ENCODE measurements around the gene FARS2.

The FARS2 gene

DNA sequence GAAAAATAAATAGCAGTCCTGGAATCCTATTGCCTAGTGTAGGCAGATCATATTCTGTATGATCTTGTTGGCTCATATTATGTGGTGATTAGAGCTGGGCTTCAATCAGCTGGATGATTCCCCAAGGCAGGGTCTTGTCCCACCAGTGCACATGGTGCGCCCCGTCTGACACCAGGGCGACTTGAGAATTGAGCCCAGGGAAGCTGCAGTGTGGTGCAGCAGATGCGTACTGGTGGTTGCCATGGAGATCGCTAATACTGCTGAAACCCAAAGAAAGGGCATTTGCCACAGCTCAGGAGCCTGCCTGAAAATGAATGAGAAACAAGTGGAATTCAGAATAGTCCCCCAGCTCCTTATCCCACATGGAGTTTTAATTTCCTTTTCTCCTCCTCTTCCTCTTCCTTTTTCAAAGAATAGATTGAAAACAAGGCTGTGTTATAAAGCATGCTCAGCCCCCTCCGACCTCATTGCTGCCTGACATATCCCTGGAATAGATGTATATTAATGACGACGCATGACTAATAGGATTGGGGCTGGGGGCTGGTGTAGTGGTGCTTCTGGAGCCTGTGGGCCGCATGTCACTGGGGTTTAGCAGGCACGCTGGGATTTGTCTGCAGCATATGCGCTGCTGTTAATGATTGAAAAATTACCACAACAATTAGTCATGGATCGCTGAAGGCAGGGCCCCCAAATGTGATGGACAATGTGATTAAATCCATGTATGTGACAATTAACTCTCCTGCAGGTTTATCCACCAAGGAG is 210.5 kb downstream of the FARS2 start:
- DNase-seq, result peak; percentile 38 to 64

DNA sequence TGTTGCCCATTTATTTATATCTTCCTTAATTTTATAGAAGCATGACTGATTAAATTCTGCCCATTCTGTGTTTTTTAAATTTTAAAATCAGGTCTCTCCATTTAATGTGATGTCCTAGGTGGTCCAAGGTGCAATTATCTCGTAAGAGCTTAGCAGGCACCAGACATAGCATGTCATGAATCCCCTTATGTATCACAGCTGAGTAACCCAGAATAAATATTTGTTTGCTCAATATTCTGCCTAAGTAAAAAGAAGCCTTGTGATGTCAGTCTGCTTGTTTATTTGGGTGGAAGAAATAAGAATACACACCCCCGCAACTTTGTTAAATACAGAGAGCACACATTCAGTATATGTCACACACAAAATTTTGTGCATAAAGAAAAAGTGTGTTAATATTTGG is 211.3 kb downstream of the FARS2 start:
- DNase-seq, result no peak

DNA sequence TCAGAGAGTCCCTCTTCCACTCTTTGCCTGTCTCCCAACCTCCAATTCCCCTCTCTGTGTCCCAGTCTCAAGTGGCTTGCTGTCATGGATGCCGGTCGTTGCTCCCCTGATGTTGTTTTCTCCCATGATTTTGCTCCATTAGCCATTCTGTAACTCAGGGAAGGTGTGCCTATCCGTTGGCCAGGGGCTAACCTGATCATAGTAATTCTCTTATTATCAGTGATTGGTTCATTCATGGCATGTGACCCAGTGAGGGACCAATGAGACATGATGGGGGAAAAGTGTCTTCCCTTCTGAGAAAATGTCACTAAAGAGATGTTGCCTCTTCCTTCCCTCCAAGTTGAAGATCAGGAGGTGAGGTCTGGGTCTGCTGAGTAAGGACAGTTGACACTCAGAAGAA is 214.5 kb downstream of the FARS2 start:
- no peak for DNase-seq

DNA sequence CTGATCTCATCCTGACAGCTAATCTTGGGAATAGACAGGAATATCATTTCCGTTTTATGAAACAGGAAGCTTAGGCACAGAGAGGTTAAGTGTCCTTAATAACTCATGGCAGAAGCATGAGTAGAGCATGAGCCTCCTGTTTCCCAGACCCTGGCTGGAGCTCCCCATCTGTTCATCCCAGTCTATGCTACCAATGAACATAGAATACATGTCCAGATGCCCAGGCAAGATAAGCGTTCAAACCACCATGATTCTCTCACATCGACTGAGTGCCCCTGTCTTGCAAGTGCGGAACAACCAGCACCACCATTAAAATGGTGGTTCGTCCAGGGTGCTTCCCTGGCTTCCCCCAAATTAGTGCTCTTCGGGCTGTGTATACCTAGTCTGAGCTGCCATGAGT is 217.1 kb downstream of the FARS2 start:
- peak in 1 of 2 experiments; percentile 67 for DNase-seq

DNA sequence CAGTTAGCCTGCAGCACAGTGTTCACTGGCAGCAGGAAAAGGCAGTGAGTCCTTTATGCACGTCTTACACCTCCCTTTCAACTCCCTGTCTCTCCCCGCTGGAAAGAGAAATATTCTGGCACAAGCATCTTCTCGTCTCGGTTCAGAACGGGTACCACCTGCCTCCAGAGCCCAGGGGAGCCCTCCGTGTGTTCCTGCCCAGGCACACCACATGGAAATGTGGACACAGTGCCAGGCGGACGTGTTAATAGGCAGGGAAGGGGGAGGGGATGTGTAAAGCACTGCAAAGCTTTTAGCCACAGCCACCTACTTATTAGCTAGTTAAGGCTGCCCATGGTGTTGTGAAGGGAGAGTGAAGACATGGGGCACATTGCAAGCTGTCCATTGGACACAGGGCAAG is 219.7 kb downstream of the FARS2 start:
- peak; percentile 31 to 78 for DNase-seq

DNA sequence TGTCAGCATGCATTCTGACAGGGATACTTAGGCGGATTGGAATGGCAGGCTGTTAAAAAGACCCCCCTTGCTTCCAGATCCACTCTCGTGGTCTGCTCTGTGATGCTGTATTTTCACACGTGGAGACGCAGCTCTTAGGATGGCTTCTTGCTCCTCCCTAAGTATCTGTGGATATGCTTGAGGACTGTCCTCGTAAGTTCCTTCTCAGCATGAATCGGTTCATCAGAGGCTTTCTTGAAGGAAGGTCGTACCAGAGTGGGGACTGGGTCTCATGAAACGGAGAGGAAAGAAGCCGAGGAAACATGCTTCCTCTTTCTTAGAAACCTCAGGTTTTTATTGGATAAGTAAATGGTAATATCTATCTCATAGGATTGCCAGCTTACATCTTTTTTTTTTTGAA is 220.4 kb downstream of the FARS2 start:
- DNase-seq, result no peak

DNA sequence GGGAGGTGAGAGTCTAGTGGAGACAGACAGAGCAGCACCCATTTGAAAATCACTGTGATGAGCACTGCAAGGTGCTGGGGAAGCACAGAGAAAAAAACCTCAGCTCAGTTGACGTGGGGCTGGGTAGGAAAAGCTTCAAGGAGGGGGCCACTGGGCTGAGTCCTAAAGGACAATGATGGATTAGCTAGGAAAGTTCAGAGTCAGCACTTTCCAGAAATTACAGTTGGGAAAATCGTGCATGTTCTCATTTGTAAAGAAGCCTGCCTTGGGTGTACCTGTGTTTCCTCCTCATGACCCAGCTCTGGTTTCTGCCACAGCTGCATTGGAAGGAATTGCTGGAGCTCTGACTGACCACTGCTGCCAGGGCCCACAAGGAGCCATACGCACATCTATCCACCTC is 221.3 kb downstream of the FARS2 start:
- no peak for DNase-seq

DNA sequence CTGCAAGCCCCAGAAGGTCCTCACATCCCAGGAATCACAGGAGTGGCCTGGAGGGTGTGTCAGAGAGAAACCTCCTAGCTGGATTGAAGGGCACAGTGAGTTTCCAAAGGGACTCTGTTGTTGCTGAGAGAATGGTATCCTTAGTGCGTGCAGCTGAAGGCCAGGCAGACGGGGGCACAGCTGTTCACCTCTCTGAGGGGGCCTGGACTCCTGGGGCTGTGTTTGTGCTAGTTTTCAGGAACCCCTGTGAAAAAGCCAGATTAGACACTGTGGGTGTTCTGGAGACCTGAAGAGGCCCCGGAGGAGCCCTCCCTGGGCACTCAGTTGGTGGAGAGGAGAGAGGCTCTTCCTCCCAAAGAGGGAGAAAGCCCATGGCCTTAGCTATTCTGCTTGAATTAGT is 223.4 kb downstream of the FARS2 start:
- DNase-seq, result no peak

DNA sequence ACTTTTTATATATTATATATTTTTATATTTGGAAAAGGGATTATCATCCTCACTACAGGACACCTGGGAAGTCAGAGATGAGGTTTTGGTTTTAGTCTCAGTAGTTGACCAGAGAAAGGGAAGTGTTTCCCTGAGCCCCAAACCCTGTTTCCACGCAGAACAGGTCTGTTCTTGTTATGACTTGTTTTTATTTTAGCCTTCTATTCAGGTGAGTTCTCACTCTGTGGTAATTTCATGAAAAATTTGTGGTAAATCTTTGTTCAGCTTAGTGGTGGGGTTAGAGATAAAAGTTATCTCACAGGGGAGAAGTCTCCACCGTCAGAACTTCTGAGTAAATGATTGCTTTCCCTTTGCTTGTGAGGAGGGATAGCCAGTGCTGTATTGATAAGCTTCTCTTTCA is 224.9 kb downstream of the FARS2 start:
- DNase-seq, result no peak

DNA sequence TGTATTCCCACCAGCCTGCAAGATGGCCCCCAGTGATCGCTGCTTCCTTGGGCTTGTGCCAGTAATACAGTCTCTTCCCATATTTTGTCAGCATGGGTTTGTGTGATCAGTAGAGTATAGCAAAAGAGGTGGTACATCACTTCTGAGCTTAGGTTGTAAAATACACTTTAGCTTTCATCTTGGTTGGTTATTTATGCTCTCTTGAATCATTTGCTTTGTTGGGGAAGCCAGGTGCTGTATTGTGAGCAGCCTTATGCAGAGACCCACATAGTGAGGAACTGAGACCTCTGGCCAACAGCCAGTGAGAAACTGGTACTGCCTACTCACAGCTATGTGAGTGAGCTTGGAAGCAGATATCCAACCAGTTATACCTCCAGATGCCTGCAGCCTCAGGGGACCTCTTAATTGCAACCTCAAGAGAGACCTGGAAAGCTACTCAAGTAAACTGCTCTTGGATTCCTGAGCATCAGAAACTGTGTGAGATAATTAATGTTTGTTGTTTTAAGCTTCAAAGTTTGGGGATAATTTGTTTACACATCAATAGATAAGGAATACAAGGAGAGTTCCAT is 229.3 kb downstream of the FARS2 start:
- DNase-seq, result peak in 1 of 2 experiments; percentile 24

DNA sequence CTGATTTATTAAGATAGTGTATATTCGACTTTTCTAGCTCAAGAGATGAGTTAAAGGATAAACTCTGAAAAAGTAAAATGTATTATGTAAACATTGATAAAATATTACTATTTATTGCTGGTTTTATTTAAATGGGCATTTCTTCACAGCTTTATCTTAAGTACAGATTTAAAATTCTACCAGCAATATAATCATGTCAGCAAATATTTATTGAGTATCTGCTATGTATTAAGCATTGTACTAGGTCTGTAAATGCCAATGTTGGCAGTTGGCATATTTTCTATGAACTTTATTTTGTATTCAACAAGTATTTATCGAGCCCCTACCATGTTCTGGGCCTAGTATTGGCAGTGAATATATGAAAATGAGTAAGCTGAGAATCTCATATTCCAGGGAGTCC is 231.0 kb downstream of the FARS2 start:
- DNase-seq, result no peak

DNA sequence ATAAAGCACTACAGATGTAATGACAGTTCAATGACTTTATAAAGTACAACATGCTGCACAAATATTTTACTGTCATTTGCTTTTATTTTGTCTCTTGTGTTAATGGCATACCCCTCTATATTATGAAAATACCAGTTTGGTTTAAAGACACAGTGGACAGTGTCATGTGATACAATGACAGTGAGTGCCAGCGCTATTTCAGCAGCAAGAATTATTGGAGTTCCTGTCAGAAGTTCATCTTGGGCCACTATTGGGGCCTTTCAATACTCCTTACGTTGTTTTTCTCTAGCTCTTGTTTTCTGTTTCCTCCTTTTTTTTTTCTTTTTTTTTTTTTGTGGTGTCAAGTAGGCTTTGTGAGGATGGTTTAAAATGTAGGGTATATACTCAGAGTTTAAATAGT is 232.5 kb downstream of the FARS2 start:
- no peak for DNase-seq

DNA sequence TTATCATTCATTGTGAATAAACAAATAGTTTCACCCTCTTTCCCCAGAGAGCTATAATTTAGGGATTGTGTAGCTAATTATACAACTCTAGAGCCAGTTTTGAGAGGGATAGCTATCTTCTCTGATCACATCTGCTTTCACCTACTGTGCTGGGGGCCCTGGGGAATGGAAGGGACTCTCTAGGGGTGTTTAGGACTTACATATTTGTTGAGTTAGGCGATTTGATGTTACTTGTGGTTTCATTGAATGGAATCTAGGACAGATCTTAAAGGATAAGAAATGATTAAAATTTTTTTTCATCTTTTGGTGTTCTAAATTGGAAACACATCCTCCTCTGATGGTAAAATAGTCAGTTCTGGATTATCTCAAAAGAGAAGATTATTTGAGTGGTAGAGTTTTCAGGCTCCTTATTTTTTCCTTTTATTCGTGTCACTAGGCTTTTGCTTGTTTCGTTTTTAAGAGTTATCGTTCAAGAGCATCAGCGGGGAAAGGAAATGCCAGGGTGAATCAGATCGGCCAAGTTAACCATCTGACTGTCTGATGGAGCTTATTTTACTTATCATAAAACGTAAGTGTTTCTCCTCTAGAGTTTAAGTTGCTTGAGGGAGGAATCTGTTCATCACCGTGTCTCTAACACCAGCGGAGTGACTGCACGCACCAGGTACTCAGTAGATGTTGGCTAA is 236.7 kb downstream of the FARS2 start:
- no peak for DNase-seq

DNA sequence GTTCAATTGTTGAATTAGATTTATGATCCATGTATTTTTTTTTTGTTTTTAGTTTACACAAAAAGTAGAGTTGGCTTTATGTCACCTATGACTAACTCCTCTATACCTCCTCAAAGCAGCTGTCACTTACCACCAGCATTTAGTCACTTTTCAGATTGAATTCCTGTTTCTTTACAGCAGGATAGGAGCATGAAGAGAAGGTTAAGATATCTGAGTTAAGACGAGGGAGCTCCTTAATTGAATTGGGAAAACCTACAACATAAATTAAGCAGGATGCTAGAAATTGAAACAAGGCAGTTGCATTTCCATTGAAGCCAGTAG is 237.2 kb downstream of the FARS2 start:
- no peak for DNase-seq

DNA sequence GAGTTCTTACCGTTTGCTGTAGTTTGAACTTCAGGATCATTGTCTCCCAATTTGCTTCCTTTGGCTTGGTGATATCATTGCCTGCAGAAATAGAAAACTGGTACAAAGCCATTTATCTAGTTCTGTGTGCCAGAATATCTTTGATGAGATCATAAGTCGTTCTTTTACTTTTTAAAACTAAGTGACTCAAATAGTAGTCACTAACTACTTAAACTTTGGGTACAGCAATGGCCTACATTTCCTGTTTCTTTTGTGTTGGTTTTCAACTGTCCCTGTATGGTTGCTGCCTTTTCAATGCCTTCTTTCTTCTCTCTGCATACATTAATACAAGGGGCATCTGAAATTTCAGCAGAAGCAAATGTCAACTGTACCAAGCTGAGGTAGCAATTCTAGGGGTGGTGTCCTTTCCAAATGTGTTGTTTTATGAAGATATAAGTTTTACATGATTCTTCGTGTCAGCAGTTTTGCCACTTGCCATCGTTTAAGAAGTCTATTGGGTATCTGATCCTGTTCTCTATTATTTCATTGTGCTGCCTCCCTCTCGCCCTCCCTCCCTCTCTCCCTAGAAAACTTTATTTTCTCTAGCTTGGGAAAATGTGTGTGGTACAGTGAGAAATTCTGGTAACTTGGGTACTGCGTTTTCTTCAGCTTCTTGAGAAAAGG is 238.5 kb downstream of the FARS2 start:
- no peak for DNase-seq

DNA sequence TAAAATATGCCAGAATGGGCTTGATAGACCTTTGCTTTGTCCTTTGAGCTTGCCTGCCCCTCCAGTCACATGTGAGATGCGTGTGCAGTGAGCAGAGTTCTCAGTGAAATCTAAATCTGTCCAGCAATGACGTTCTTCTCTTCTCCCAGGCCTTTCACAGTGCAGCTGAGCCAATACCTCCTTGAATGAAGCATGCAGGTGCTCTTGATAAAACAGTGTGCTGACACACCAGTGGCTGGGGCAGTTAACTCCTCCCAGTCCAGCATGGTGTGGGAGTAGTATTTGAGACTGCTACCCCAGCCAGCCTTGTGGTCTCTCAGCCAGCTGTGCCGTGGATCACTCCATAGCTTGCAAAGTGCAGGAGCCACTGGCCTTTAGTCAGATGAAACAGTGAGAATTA is 240.5 kb downstream of the FARS2 start:
- no peak for DNase-seq

DNA sequence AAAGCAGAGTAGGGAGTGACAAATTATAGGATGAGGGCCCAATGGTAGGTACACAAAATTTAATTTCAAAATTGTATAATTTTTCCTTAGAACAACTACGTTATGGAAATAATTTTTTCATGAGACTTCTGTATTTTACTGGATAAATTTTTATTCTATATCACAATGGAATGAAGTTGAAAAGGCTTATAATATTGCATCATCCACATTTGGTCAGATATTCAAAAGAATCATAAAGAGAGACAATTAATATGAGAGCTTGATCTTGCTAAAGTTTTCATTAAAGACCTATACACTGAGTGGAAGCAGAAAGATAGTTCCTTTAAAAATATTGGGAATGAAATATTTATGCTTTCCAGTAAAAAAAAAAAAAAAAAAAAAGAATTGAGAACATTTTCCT is 242.8 kb downstream of the FARS2 start:
- DNase-seq, result no peak

DNA sequence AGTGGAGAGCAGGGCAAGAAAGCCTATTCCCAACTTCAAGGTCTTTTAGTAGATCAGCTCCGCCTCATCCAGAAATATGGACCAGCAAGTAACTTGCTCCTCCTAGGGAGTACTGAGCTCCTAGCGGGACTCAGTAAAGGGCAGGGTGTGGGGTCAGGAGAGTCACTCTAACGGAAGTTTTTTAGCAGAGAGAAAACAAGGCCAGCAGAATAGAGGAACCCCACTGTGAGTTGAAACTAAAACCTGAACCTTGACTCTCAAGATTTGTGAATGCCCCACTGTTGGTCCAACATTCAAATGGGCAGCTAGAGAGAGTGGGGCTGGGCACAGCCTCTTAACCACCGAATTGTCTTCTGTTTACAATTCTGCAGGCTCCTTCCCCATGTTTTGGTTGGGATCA is 244.8 kb downstream of the FARS2 start:
- DNase-seq, result no peak

DNA sequence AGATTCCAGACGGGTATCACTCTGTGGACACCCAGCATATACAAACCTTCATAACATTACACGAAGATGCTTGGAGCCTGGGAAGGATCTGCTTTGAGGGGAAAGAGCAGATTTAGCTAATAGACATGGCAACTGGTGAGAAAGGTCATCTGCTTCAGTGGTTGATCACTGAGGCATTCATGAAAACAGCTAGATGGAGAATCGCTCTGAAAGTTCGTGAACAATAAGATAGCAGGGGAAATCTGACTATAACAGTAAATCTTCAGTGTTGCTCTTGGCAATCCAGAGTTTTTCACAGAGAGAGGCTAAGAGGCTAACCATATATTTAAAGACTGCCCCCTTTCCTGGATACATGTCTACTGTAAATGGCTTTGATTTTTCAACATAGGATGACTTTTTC is 245.3 kb downstream of the FARS2 start:
- DNase-seq, result no peak

DNA sequence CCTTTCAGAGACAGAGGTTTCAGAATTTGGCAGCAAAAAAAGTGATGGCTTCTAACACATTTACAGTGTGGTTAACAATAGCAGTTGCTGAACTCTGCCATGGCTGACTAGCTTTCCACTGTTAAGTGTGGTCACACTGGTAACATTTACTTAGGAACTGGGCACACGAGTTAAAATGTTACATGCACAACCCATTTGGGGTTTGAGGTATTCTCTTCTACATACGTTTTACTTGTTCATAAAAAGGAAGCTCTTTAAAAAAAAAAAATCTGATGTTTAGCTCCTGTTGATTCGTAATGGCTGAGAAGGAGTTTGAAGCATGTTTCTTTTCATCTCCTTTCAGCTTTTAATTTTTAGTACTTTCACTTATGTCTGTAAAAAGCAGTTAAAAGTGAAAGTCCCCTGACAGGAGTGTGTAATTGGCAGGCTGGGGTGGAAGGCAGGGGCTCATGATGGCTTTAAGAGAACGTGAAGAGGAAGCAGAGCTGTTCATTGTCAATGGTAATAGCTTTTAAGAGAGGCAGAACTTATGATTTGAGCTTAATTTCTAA is 245.9 kb downstream of the FARS2 start:
- DNase-seq, result no peak

DNA sequence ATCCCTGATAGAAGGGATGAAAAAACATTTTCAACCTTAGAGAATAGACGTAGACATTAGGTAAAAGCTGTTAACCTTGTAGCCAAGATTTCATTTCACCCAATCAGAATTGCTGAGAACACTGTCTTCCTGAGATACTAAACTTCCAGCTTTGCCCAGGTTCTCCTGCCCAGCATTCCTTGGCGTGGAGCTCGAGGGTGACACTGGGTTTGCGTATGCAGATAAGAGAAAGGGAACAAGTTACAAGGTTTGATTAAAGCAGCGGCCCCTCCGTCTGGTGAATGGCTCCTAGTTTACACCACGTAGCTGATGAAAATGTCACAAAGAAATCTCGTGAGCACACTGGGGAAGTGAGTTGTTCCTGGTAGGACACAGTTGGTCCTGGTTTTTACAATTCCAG is 247.8 kb downstream of the FARS2 start:
- DNase-seq, result no peak

DNA sequence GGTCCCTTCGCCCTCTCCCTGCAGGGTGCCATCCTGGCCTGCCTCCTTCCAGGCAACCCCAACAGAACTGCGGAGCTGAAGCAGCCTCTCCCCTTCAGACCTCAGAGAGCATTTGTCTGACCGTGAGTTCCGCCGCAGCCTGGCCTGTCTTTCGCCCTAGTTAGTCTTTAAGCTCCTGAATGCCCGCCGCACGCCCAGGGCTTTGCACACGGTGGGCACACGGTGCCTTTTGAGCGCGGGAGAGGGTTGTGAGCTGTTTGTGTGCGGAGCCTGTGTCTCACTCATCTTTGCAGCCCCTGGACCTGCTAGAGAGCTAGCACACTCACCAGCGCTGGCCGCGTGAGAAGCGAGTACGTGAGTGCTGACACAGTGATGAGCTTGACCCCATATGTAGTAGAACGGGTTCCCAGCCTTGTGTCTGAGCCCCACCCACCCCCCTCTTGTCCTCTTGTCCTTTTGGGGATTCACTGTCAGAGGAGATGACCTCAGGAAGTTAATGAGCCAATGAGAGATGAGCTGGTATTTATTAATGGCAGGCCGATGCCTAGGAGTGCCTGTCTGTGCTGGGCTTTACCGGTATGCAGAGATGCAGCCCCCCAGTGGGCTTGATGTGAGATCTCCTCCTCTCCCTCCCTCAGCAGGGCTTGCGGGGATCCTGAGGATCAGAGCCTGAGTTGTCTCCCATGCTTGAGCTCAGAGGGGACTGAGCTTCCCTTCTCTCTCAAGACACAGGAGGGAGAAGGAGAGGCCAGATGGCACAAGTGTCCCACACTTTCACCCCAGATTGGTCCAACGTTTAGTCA is 249.2 kb downstream of the FARS2 start:
- DNase-seq, result no peak

DNA sequence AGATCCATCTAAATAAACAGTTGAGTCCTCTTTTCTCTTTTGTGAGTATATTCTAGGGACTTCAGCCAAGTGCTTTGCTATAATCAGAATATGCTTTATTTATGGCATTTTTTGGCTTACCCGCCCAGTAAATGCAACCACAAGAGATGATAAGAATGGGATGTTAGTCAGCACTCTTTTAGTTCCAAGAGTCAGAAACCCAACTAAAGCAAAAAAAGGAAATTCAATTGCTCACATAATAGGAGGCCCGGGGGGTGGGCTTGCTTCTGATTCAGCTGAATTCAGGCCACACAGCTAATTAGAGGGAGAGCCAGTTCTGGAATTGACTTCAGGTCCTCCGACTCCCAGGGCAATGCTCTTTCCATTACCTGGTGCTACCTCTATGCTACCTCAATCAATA is 250.6 kb downstream of the FARS2 start:
- DNase-seq, result no peak

Measured in NCI-H446 (cell line).